ENCODE measurements around the gene SLC26A11.

SLC26A11 gene

GRCh38 chr17:80221351-80222105 lies 1.3 kb downstream of the SLC26A11 start:
- H3K27me3 ChIP-seq (ENCODE audit: insufficient read depth, poor library complexity, severe bottlenecking) = peaks cover 24% of the 10 kb centered on the region
- no peak overlapping the region for H3K4me3 ChIP-seq (replicated peaks; ENCODE audit: insufficient read depth, low read length)
- no peak for DNase-seq (ENCODE audit: low read depth in 1 of 2, low spot score in 1 of 2)
- H3K27ac ChIP-seq (replicated peaks) = no peak overlapping the region
- TF ChIP-seq CTCF (IDR thresholded peaks at IDR 0.05; ENCODE audit: insufficient read depth, low read length) = no peak
- TF ChIP-seq POLR2AphosphoS5 (IDR thresholded peaks at IDR 0.05; ENCODE audit: low read depth) = no peak
- TF ChIP-seq REST (IDR thresholded peaks at IDR 0.05; ENCODE audit: insufficient replicate concordance, low read depth) = no peak
- TF ChIP-seq SPI1 (IDR thresholded peaks at IDR 0.05; ENCODE audit: borderline replicate concordance, low read depth) = no peak
- no peak for TF ChIP-seq GABPA (IDR thresholded peaks at IDR 0.05; ENCODE audit: low read depth)

GRCh38 chr17:80222376-80223141 lies 2.3 kb downstream of the SLC26A11 start:
- H3K27me3 ChIP-seq (ENCODE audit: insufficient read depth, poor library complexity, severe bottlenecking) = peaks cover 13% of the 10 kb centered on the region
- no peak overlapping the region for H3K4me3 ChIP-seq (replicated peaks; ENCODE audit: insufficient read depth, low read length)
- no peak for TF ChIP-seq GABPA (IDR thresholded peaks at IDR 0.05; ENCODE audit: low read depth)
- TF ChIP-seq SPI1 (IDR thresholded peaks at IDR 0.05; ENCODE audit: borderline replicate concordance, low read depth) = no peak
- TF ChIP-seq REST (IDR thresholded peaks at IDR 0.05; ENCODE audit: insufficient replicate concordance, low read depth) = no peak
- no peak for TF ChIP-seq CTCF (IDR thresholded peaks at IDR 0.05; ENCODE audit: insufficient read depth, low read length)
- no peak for TF ChIP-seq POLR2AphosphoS5 (IDR thresholded peaks at IDR 0.05; ENCODE audit: low read depth)
- no peak overlapping the region for H3K27ac ChIP-seq (replicated peaks)
- DNase-seq (ENCODE audit: low read depth in 1 of 2, low spot score in 1 of 2) = no peak

GRCh38 chr17:80223142-80223815 lies 3.1 kb downstream of the SLC26A11 start:
- H3K27me3 ChIP-seq (ENCODE audit: insufficient read depth, poor library complexity, severe bottlenecking) = peaks cover 16% of the 10 kb centered on the region
- TF ChIP-seq SPI1 (IDR thresholded peaks at IDR 0.05; ENCODE audit: borderline replicate concordance, low read depth) = no peak
- TF ChIP-seq POLR2AphosphoS5 (IDR thresholded peaks at IDR 0.05; ENCODE audit: low read depth) = no peak
- no peak for TF ChIP-seq GABPA (IDR thresholded peaks at IDR 0.05; ENCODE audit: low read depth)
- no peak for TF ChIP-seq REST (IDR thresholded peaks at IDR 0.05; ENCODE audit: insufficient replicate concordance, low read depth)
- TF ChIP-seq CTCF (IDR thresholded peaks at IDR 0.05; ENCODE audit: insufficient read depth, low read length) = no peak
- no peak for DNase-seq (ENCODE audit: low read depth in 1 of 2, low spot score in 1 of 2)
- H3K4me3 ChIP-seq (replicated peaks; ENCODE audit: insufficient read depth, low read length) = no peak overlapping the region
- no peak overlapping the region for H3K27ac ChIP-seq (replicated peaks)
